GM18867 (cell line): ENCODE data around the gene JAZF1.

Experiments
- ATAC-seq: cut with Tn5 transposase; IDR thresholded peaks from one replicate; pipeline ENCODE4 v1.9.1; 2021; ENCODE audit warnings: mild to moderate bottlenecking, moderate library complexity; ENCODE audit not compliant: unreplicated experiment

The JAZF1 gene

GRCh38 chr7:28192786-28193585 is 12.4 kb upstream of the JAZF1 start:
- no peak for ATAC-seq

GRCh38 chr7:28191751-28192150 is 11.2 kb upstream of the JAZF1 start:
- ATAC-seq = no peak

- ATAC-seq = no peak
These were observed 10.6 kb upstream of the JAZF1 start for GRCh38 chr7:28191184-28191583.

- ATAC-seq = no peak
These were observed 9.6 kb upstream of the JAZF1 start for GRCh38 chr7:28190077-28190710.

GRCh38 chr7:28187012-28187411 is 6.4 kb upstream of the JAZF1 start:
- no peak for ATAC-seq

- no peak for ATAC-seq
These were observed 3.0 kb upstream of the JAZF1 start for GRCh38 chr7:28183627-28184026.

- no peak for ATAC-seq
These were observed 1.5 kb upstream of the JAZF1 start for GRCh38 chr7:28182071-28182471.

DNA sequence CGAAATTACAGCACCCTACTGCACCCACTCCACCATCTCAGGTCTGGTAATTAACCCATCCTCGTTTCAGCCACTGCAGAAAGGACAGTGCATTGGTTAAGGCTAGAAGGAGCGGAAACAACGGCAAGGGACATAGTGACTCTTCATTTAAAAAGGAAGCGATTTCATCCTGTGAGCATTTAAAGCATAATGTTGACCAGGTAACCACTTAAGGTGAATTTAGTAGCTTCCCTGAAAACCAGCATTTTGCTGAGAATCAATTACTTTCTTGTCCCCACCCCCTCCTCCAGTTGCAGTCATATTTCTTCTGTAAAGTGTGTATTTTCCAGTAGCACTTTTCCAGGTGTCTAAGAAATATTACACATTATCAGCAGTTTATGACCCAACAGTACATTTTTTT is 821 bp upstream of the JAZF1 start:
- no peak for ATAC-seq

GRCh38 chr7:28180031-28180363 is 598 bp downstream of the JAZF1 start:
- no peak for ATAC-seq

DNA sequence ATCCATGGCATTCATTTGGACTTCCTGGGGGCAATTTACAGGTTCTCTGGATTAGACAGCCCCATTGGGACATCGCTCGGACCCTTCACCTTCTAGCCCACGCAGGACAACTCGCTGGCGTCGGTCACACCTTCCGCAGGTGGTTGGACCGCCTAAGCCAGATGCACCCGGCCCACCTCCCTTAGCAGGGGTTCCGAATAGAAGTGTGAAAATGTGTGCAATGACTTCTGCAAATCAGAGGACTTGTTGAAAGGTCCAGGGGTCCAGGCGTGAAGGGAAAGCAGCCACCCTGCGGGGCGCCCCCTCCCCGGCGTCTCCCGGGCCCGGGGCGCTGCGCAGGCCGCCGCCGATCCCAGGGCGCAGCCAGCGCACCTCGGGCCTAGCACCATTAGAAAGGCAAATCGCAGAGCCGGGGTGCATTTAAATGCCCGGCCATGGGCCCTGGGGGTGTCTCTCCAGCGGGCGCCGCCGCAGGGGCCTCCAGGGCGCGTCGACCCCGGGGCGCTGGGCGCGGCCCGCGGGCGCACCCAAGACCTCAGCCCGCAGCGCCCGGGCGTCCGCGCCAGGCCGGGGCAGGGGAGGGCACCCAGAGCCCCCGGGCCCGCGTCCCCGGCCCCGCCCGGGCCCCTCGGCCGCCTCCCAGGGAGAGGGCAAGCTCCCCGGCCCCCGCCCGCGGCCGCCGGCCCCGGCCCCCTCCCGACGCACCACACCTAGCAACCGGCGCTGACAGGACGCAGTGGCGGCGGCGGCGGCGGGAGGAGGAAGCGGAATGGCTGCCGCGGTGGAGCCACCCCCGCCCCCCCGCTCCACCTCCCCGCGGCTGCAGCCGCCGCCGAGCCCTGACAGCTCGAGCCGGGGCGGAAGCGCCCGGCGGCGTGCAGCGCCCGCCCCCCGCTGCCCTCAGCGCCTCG is 1.2 kb downstream of the JAZF1 start:
- ATAC-seq = peak; percentile 86

- no peak for ATAC-seq
These were observed 2.0 kb downstream of the JAZF1 start for GRCh38 chr7:28178599-28178998.

DNA sequence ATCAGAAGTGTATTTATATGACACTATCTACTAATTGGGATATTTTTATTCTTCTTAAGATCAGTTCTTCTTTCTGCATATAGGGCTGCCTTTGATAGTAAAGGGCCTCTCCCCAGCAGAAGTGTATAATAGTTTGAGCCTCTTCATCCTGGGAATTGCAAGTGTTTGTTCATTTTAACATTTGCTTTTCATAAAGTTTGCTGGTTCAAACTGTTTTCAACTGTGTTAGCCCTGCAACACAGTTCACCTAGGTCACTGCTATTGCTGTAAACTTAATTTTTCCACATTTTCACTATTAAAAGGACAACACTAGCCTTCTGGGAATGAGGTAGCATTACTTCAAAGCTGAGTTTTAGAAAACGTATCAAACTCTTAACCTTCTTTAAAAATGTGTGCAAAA is 2.8 kb downstream of the JAZF1 start:
- ATAC-seq = no peak

DNA sequence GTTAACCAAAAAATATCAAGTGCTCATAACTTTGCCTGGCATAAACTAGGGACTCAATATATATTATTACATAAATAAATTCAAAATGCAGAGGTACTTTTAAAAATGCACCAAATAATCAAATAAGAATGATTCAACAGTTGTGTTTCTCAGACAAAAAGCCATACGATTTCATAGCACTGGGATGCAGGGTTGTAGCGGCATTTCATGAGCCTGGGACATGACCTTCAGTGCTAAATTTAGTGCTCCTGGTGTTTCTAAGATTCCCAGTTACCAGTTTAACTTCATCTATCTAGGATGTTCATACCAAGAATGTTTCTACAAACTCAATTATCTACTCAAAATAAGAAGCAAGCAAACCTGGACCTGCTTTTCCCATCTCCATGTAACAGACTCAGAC is 4.0 kb downstream of the JAZF1 start:
- ATAC-seq = no peak

DNA sequence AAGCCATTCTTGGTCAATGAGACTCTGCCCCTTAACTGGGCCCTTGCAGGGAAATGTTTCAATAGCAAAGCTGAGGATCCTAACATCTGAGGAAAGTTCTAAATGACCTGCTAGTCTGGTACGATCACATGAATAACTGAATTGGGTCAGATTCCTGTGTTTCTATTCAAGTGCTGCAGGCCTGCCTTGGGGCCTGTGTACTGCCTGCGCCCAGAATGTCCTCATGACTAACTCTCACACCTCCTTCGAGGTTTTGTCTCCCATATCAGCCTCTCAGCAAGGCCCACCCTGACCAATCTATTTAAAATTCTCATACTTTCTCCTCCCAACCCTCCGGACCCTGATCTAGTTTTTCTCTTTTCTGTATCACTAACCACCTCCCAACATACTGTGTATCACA is 4.4 kb downstream of the JAZF1 start:
- ATAC-seq = no peak

DNA sequence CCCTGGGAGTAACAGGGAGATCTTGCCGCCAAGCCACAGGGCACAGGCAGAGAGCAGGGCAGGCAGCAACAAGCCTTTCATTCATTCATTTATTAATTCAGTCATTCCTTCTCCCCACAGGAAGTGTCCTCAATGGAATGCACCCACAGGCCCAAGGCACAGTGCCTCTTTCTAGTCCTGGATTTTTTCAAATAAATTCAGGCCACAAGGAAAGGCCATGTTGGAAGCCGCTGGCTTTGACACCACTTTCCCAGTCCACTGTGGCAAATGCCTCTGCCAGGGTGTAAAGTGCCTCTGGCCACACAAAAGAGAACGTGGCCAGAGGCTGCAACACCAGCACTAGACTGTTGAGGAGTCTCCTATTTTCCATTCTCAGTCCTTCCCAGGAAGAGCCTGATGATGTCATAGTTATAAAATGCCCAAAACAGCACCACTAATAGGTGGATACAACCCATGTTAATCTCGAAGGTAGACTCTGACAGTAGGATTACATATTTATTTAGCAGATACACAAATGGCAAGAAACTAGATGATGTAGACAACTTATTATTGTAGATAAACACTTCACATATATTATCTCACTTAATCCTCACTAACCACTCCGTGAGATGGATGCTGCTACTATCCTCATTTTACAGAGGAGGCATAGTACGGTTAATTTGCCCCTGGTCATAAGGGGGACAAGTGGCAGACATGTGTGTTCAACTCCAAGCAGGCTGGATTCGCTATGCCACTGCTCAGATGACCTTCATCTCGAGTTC is 5.5 kb downstream of the JAZF1 start:
- ATAC-seq = no peak

DNA sequence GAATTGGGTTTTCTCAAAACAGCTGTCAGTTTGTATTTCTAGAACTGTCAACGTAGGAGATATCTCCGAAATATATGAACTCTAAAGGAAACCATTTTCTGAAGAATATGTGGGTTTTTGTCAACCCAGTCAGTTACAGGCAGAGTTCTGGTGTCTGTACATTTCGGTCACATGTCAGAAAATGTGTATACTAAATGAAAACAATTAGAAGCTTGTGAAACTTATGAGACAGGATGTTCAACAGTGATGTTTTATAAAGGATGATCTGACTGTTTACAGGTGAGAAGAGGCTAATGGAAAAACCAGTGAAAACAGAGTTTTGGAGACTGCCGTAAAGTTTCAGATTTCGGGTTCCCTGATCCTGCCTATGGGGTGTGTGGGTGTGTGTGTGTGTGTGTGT is 6.2 kb downstream of the JAZF1 start:
- no peak for ATAC-seq

- no peak for ATAC-seq
These were observed 7.1 kb downstream of the JAZF1 start for GRCh38 chr7:28173531-28173930.

DNA sequence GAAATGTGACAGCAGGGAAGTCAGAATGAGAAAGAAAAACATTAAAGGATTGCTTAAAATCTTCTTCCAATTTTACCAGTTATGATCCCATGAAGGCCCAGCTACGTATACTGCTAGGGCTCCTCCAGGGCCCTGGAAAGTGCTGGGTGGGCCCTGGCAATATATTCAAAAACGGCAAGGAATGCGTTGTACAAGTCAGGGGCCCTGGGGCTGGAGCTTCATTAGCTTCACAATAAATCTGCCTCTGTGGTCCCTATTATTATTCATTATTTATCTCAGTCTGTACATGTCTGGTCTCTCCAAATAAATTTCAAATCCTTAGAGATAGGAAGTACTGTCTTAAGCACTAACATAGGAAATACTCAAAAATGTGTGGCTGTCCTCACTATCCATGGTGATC is 7.6 kb downstream of the JAZF1 start:
- no peak for ATAC-seq

DNA sequence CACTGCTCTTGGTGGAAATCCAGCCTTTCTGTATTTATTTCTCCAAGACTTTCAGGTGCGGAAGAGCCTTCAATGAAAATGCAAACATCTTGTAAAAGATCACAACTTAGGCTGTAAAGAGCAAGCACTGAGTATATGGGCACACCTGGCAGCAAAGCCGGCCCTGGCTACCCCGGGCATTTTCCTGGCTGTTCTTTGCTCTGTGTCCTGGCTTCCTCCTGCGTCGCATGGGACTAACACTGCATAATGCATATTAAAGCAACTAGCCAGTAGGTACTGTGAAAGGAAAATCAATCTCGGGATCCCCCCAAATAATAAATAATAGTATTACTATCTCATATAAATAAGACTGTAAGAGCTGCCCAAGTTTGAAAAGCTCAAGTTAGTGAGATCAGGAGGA is 9.9 kb downstream of the JAZF1 start:
- no peak for ATAC-seq

GRCh38 chr7:28169230-28169629 is 11.4 kb downstream of the JAZF1 start:
- ATAC-seq = no peak
